ENCODE results near the gene SLC35E1. TPM values are rescaled to one million over a fixed set of nuclear protein-coding genes. Genes with fewer than 3 reads are reported as not detected.

SLC35E1 gene
- total RNA-seq, 1 experiment from 2014 or later = 49.1 TPM

- H3K9me2 ChIP-seq (ENCODE audit: insufficient read depth) = no peaks in the 10 kb centered on the region
- ATAC-seq (no peak), DNase-seq (ENCODE audit: low read depth, low spot score) (no peak)
- intact Hi-C loops (cut with micrococcal nuclease) = no loop called here
- peaks cover 17% of the 10 kb centered on the region for H3K79me2 ChIP-seq (ENCODE audit: insufficient read depth, low read length)
- TF ChIP-seq RAD21 (IDR thresholded peaks at IDR 0.05; ENCODE audit: low read depth) = no peak
- TF ChIP-seq FOSL1 (IDR thresholded peaks at IDR 0.05; ENCODE audit: low read depth) = no peak
- no peak for TF ChIP-seq POLR2AphosphoS5 (IDR thresholded peaks at IDR 0.05; ENCODE audit: low read depth, low read length)
- no peak for TF ChIP-seq TCF7L2 (IDR thresholded peaks at IDR 0.05; ENCODE audit: borderline replicate concordance, extremely low read depth, insufficient read depth, insufficient read length)
- TF ChIP-seq ZBTB33 (IDR thresholded peaks at IDR 0.05; ENCODE audit: extremely low read depth, insufficient replicate concordance, low read length) = no peak
- no peak for TF ChIP-seq CEBPB (IDR thresholded peaks at IDR 0.05; ENCODE audit: low read depth)
- no peak for TF ChIP-seq CBX3 (IDR thresholded peaks at IDR 0.05; ENCODE audit: low read depth)
- no peak for TF ChIP-seq SP1 (IDR thresholded peaks at IDR 0.05; ENCODE audit: low read depth)
- no peak for TF ChIP-seq EZH2 (IDR thresholded peaks at IDR 0.05)
- no peak for TF ChIP-seq EGR1 (IDR thresholded peaks at IDR 0.05; ENCODE audit: low read depth)
- no peak for TF ChIP-seq ATF3 (IDR thresholded peaks at IDR 0.05)
- TF ChIP-seq YY1 (IDR thresholded peaks at IDR 0.05; ENCODE audit: extremely low read depth, insufficient replicate concordance, low read depth, low read length) = no peak
- TF ChIP-seq MAX (IDR thresholded peaks at IDR 0.05) = no peak
- TF ChIP-seq REST (IDR thresholded peaks at IDR 0.05; ENCODE audit: low read depth) = no peak
- TF ChIP-seq EZH2phosphoT487 (IDR thresholded peaks at IDR 0.05; ENCODE audit: borderline replicate concordance) = no peak
- no peak overlapping the region for H3K4me2 ChIP-seq (ENCODE audit: low read length)
- no peaks in the 10 kb centered on the region for H3K4me1 ChIP-seq (ENCODE audit: control insufficient read depth in 1 of 2, insufficient read depth in 2 of 2, low read length in 2 of 2)
- ChIA-PET POLR2A (no interaction called here), RAD21 (ENCODE audit: low non-redundant PET in 1 of 2, low total read pairs in 2 of 2, uncharacterized antibody in 2 of 2, unreplicated experiment in 2 of 2) (interaction anchor here in 1 of 2 experiments (0.7 kb wide), 1 partner anchor 45 kb away, joined by 4 read pairs; no protein-coding TSS in a partner anchor), CTCF (no interaction called here)
- no TSS peak for BruUV-seq (replicated peaks)
- peaks cover 51 to 78% of the 10 kb centered on the region in 2 experiments; a peak in 3 of 4 replicates for H3K36me3 ChIP-seq (ENCODE audit: control insufficient read depth in 1 of 2, insufficient read depth in 2 of 2, low read length in 2 of 2)
- H2AFZ ChIP-seq (ENCODE audit: low read depth, low read length, poor library complexity, severe bottlenecking) = no peak overlapping the region
- no peak overlapping the region for H3K9ac ChIP-seq (ENCODE audit: low read length)
- H3K9me3 ChIP-seq (ENCODE audit: control insufficient read depth in 1 of 2, insufficient read depth in 1 of 2, low read depth in 1 of 2, low read length in 2 of 2) = no peaks in the 10 kb centered on the region
- H3K4me3 ChIP-seq (replicated peaks in 1 of 2; ENCODE audit: low read depth in 1 of 2, low read length in 2 of 2) = no peak overlapping the region
- H4K20me1 ChIP-seq (ENCODE audit: insufficient read depth) = no peaks in the 10 kb centered on the region
- H3K27ac ChIP-seq (ENCODE audit: low read depth, low read length) = no peak overlapping the region
- no peaks in the 10 kb centered on the region for H3K27me3 ChIP-seq (ENCODE audit: insufficient read depth, low read length)
Observed at GRCh38 chr19:16522559-16523377, 49.4 kb downstream of the SLC35E1 start.
